K562 (cell line): ENCODE results near the gene CUX1.
"Not testable (repeated sequence)": the region's sequence is repeated elsewhere in the genome, so short reads cannot be mapped to it uniquely, and the experiment has no call there.

Experiments used
- ATF6 ChIP-seq: sonication (generic); formaldehyde crosslinking; IDR thresholded peaks from 2 replicates; pipeline ENCODE4 v1.4.0; 2020; ENCODE audit warnings: mild to moderate bottlenecking, missing genetic modification reagents
- CTCF ChIP-seq, 3 experiments: IDR thresholded peaks in 2 of 3; conservative IDR thresholded peaks in 1 of 3; 2 replicates each; pipeline ENCODE4 v1.5.1; 2011 to 2012; ENCODE audit warnings: low read length in 3 of 3, mild to moderate bottlenecking in 3 of 3, control low read depth in 2 of 3, improper control_type of control experiment in 1 of 3, inconsistent platforms in 1 of 3, low read depth in 1 of 3, mixed read lengths in 1 of 3, moderate library complexity in 1 of 3; ENCODE audit not compliant: insufficient read depth in 2 of 3
- ESRRB ChIP-seq: fragments of 250-450 bp; sonication (Bioruptor Pico); IDR thresholded peaks from 2 replicates; pipeline ENCODE4 v1.5.0; 2020; ENCODE audit warnings: mild to moderate bottlenecking, moderate library complexity, borderline replicate concordance
- ETV1 ChIP-seq: fragments of 450-650 bp; conservative IDR thresholded peaks from 2 replicates; pipeline ENCODE4 v1.6.1; 2016; ENCODE audit warnings: missing genetic modification characterization, control low read depth, low read depth, missing compliant biosample characterization
- FOS ChIP-seq: IDR thresholded peaks from 3 replicates; pipeline ENCODE4 v1.6.1; 2011; ENCODE audit not compliant: insufficient read length; ENCODE audit errors: extremely low read depth
- FOXA1 ChIP-seq: fragments of 450-650 bp; IDR thresholded peaks from 2 replicates; pipeline ENCODE4 v1.6.1; 2016; ENCODE audit warnings: mild to moderate bottlenecking, borderline replicate concordance
- IRF9 ChIP-seq: fragments of 450-650 bp; IDR thresholded peaks from 2 replicates; pipeline ENCODE4 v1.6.1; 2016; ENCODE audit warnings: missing biosample characterization, missing genetic modification characterization
- OTX1 ChIP-seq: fragments of 450-650 bp; formaldehyde crosslinking; IDR thresholded peaks from 2 replicates; pipeline ENCODE4 v1.4.0; 2022; ENCODE audit warnings: mild to moderate bottlenecking
- POLR2A ChIP-seq: fragments of 450-650 bp; conservative IDR thresholded peaks from 2 replicates; pipeline ENCODE4 v1.6.1; 2016
- RB1 ChIP-seq: fragments of 450-650 bp; IDR thresholded peaks from 2 replicates; pipeline ENCODE4 v1.6.1; 2017; ENCODE audit warnings: low read depth, mild to moderate bottlenecking
- SIN3A ChIP-seq, 2 experiments: fragments of 150-350 bp in 1 of 2; IDR thresholded peaks; 2 replicates each; pipeline ENCODE4 v1.6.1; 2011 to 2016; ENCODE audit warnings: borderline replicate concordance in 2 of 2, low read depth in 2 of 2, low read length in 2 of 2, mild to moderate bottlenecking in 2 of 2, moderate library complexity in 2 of 2; ENCODE audit not compliant: control insufficient read depth in 1 of 2
- TFAP4 ChIP-seq: sonication (generic); formaldehyde crosslinking; IDR thresholded peaks from 2 replicates; pipeline ENCODE4 v1.8.0; 2022; ENCODE audit warnings: missing genetic modification reagents, mild to moderate bottlenecking, moderate library complexity, borderline replicate concordance
- THAP12 ChIP-seq: fragments of 250-450 bp; sonication (Bioruptor Pico); IDR thresholded peaks from 2 replicates; pipeline ENCODE4 v1.9.0; 2021; ENCODE audit warnings: mild to moderate bottlenecking, inconsistent platforms
- ZNF561 ChIP-seq: fragments of 450-650 bp; formaldehyde crosslinking; conservative IDR thresholded peaks from 2 replicates; pipeline ENCODE4 v1.4.0; 2020; ENCODE audit warnings: mild to moderate bottlenecking, moderate library complexity

GRCh38 chr7:101792682-101793071, 24.7 kb upstream of the CUX1 start:
- TF ChIP-seq RB1; ESRRB (CRISPR knock-in tag); THAP12 (CRISPR knock-in tag); FOS; CTCF (IDR thresholded peaks at IDR 0.05 in 2 of 3, conservative IDR thresholded peaks at IDR 0.05 in 1 of 3; ENCODE audit: insufficient read depth in 2 of 3, low read depth in 1 of 3, low read length in 3 of 3); ETV1; POLR2A; TFAP4 (CRISPR knock-in tag); SIN3A (IDR thresholded peaks at IDR 0.05; ENCODE audit: borderline replicate concordance in 2 of 2, control insufficient read depth in 1 of 2, low read depth in 2 of 2, low read length in 2 of 2); IRF9 (tag); FOXA1; OTX1; ZNF561 (CRISPR knock-in tag); ATF6 (CRISPR knock-in tag): not testable (repeated sequence)
